GM19372 (cell line): ENCODE data around the gene ZNF697.
A peak's percentile ranks its signal among the peaks of the same experiment; 100 is the strongest.
"Not testable (repeated sequence)": the region's sequence is repeated elsewhere in the genome, so short reads cannot be mapped to it uniquely, and the experiment has no call there.

ENCODE experiments used
- ATAC-seq: cut with Tn5 transposase; IDR thresholded peaks from one replicate; pipeline ENCODE4 v1.9.1; 2021; ENCODE audit warnings: mild to moderate bottlenecking, low read depth, moderate library complexity; ENCODE audit not compliant: unreplicated experiment

The ZNF697 gene

DNA sequence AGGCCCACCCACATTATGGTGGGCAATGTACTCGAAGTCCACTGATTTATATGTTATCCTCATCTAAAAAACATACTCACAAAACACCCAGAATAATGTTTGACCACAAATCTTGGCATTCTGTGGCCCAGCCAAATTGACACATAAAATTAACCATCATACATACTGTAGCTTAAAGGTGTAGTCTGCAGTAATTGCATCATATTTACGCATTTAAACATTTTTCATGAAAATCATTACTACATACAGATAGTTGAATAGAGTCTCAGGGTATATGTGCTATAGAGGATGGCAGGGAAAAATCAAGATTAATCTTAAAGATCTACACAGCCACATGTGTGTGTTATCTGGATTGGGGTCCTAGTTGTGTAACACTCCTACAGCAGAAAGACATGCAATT, 14.5 kb downstream of the ZNF697 start:
- no peak for ATAC-seq

DNA sequence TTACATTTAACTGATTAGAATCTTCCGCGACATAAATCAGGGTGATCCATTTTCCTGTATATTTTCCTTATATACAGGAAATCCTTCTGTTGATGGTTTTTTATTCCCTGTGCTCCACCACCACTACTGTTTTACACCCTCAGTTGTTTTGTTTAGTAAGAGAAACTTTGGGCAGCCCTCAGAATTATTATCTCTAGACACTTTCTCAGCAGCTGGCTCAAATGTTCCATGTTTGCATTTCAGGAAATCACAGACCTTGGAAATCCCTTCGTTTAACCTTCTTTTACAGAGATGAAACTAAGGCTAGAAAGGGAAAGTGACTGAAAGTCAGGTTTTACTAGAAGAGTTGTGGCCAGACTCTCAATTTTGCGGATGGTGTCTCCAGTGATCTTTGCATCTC, 15.2 kb downstream of the ZNF697 start:
- ATAC-seq: no peak

DNA sequence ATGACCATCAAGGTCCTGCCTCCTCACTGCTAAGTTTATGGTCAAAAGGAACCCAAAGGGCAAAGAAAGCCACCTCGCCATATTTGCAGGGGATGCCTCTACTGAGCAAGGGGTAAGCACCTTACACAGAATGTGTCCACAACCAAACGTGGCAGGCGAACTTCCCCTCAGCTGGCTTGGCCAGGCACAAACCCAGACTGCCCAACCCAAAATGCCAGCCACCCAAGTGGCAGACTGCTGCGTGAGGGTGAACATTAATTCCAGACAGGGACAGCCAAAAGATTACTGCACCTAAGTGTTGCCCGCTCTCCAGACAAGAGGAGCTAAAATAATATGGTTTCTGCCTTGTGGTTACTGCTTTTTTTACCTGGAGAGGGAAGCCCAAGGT, 16.0 kb downstream of the ZNF697 start:
- ATAC-seq: no peak

DNA sequence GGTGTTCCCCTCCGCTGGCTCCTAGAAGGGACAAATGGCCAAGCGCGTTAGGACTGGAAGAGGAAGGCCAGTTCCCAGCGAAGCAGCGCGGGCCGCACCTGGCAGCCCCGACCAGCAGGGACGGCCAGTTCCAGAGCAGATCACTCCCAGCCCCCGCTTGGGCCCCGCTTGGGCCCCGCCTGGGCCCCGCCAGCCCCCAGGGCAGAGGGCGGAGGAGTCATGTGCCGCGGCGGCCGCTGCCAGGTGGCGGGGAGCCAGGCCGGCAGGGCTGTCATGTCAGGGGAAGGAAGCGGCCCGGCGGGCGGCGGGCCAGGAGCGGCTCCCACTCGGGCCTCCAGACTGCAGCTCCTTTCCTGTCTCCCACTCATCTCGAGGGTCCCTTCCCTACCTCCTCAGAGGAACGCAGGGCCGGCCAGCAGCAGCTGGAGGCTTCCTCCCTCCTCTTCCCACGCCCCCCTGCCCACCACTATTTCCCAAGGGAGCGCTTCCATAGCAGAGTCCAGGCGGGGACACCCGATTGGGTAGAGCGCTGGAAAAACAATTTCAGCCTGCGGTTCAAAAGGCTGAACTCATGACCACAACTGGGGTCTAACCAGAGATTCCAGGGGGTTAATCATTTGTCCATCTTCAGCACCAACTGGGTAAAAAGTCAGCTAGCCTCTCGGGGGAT, 16.5 kb downstream of the ZNF697 start:
- ATAC-seq: no peak

DNA sequence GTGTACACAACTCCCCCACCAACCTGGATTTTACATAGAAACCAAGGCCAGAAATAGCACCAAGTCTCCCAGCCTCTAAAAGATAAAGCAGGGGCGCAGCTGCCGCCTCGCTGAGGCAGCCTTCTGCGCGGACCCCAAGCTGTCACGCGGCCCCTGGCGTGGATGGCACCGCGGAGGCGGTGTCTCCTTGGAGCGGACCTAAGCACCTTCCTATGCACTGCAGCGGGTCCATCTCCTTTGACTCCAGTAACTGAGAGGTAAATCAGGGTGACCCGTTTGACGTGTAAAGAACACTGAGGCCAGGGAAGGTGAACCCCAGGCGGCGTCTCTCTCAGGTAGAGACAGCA, 17.0 kb downstream of the ZNF697 start:
- no peak for ATAC-seq

DNA sequence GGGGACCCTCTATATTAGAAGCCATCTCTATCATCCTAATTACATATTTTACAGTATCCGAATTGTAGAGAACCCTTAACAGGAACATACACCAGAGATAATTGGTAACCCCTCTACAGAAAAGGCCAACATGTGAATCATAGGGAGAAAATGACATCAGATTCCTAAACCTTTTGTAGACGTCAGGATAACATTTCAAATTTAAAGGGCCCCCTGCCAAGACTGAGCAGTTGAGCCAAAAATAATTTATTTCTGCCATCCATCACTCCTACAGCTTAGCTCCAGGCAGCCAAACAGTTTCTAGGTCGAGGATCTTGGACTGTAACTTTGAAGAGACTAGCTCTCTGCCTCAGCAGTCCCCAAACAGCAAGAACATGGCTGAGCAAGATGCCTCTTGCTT, 21.2 kb downstream of the ZNF697 start:
- no peak for ATAC-seq

DNA sequence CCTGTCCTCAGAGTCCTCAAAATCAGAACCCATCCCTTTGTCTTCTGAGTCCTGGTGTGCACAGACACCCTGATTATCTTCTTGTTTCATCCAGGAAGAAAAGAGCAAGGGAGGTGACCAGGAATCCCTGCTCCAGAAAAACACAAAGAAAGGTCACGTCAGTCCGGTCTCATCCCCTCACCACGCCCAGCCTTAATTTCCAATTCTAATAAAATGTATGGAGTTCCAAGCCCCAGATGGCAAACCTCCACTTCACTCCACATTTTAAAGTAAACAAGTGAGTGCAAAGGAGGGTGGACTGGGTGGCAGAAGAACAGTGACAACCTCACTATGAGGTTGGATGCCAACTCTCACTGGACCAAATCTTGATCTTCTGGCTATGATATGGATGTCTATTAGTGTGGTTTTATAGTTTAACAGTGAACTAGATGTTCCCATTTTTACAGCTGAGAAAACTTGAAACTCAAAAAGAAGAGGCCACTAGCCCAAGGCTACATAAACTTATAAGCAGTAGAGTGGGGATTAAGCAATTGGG, 22.0 kb downstream of the ZNF697 start:
- no peak for ATAC-seq

DNA sequence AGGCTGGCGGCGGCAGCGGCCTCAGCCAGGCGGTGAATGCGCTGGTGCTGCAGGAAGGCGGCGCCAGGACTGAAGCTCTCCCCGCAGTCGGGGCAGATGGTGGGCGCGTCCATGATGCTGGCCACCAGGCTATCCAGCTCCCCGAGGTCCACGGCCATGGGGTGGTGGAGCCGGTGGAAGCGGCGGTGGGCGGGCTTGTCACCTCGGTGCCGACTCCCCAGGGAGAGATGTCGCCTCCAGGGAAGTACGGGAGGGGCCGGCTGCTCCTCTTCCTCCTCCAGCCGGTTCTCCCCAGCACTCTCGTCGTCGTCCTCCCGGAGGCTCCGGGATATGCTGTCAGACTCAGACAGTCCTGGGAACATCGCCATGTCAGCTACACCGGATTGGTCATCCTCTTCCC, 24.4 kb downstream of the ZNF697 start:
- no peak for ATAC-seq

DNA sequence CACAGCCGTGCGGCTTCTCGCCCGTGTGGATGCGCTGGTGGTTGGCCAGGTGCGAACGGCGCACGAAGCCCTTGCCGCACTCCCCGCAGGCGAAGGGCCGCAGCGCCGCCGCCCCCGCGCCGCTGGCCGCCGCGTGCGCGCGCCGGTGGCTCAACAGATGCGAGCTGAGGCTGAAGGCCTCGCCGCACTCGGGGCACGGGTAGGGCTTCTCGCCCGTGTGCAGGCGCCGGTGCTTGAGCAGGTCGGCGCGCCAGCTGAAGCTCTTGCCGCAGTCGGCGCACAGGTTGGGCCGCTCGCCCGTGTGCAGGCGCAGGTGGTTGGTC, 24.9 kb downstream of the ZNF697 start:
- no peak for ATAC-seq

DNA sequence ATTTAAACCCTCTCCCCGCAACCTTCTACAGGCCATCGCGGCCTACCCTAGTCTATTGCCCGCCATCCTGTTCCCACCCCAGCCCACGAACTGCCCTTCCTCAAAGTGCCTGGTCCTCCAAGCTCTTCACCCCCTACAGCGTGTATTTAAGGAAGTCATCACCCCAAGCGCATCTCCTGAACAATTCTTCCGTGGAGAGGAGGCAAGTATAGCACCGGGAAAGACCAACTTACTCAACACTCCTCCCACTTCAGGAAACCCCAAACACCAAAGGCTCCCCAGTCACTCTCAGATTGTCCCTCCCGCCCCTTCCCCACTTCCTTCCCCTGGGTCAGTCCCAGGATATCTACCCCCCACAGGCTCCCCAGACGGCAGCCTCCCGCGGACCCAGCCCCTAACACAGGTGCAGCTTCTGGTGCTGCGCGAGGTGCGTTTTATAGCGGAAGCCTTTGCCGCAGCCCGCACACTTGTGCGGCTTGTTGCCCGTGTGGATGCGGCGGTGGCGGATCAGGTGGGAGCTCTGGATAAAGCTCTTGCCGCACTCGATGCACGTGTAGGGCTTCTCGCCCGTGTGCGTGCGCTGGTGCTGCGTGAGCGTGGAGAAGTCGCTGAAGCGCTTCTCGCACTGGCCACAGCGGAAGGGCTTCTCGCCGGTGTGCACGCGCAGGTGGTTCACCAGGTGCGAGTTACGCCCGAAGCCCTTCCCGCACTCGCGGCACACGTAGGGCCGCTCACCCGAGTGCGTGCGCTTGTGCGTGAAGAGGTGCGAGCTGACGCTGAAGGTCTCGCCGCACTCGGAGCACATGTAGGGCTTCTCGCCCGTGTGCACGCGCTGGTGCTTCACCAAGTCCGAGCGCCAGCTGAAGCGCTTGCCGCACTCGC, 25.5 kb downstream of the ZNF697 start:
- no peak for ATAC-seq

DNA sequence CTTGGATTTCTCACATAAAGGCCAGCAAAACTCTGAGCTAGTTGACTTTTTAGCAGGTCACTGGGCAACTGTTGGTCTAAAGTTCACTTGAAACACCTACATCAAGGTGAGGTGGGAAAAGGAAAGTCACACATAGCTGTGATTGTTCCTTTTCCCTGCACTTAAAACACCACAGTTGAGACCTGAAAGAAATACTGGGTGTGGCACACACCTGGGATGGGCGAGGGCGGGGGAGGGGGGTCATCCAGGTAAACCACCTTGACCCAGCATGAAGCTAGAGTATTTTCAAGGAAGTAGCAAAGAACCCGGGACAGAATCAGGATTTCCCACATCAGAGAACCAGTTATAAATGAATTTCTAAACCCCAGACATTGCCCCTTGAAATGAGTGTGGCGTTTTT, 26.4 kb downstream of the ZNF697 start:
- ATAC-seq: no peak

DNA sequence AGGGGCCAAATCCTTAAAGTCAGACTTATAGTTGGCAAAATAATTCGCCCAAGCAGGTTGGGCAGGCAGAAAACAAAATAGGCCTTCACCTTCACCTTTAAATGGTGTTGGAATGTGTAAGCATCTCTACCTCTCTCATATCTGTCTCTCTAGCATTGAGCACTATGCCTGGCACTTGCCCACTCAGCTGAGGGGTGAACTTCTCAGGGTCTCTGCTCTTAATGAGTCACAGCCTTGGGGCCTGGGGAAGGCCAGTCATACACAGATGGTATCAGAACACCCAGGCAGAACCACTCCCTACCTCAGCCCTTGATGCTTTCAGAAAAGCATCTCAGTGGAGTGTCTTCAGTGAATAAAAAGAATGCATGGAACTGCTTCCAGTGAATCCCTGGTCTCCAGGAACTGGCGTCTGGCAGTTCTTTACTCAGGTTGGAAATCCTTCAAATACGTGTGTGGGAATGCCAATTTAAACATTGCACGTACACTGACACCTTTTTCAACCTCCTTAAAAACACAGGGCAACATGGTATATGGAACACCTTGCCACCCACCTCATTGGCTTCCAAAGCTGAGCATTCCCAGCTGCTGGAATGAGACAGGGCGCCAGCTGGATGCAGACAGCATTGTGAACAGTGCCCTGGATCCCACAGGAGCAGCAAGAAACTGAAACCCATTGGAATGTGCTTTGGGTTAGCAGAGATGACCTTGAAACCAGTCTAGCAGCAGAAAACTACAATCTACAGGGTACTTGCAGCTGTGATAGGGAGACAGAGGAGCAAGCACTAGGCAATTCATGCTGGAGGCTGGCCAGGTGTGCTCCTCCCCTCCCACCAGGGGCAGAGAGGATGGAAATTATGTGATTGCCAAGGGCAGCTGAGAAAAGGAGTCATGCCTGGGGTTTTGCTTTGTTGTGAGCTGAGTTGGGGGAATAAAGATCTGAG, 30.0 kb downstream of the ZNF697 start:
- ATAC-seq: no peak

DNA sequence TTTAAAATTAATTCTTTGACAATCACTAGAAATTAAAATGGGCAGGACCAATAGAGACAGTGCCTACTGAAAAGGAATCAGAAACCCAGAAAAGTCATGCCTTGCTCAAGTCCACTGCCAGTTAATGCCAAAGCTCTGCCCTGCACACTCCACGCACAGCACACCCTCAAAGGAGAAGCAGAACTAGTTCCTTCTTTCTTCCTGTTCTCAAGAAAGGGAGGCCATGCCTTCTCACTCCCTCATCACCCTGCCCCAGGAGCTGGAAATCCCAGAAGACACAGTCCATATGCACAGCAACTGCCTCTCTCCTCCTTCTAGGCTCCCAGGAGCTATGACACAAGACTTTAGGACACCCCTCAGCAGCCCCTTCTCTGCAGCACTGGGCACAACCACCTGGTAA, 31.3 kb downstream of the ZNF697 start:
- ATAC-seq: not testable (repeated sequence)

DNA sequence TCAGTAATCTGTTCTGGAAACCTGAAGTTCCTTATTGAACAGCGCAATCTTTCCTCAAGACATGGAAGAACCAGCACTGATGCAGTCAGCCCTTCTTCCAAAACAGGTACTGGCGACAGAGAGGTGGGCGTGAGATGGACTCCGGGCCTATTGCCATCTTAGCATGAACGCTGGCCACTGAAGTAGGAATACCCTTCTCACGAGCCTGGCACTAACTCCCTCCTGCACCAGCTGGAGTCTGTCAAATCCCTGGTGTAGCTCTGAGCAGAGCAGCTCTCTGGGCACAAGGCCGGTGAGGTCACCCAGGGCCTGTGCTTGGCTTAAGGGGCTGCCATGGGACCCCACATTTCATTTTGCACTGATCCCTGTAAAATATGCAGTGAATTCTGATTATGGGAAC, 33.0 kb downstream of the ZNF697 start:
- not testable (repeated sequence) for ATAC-seq

DNA sequence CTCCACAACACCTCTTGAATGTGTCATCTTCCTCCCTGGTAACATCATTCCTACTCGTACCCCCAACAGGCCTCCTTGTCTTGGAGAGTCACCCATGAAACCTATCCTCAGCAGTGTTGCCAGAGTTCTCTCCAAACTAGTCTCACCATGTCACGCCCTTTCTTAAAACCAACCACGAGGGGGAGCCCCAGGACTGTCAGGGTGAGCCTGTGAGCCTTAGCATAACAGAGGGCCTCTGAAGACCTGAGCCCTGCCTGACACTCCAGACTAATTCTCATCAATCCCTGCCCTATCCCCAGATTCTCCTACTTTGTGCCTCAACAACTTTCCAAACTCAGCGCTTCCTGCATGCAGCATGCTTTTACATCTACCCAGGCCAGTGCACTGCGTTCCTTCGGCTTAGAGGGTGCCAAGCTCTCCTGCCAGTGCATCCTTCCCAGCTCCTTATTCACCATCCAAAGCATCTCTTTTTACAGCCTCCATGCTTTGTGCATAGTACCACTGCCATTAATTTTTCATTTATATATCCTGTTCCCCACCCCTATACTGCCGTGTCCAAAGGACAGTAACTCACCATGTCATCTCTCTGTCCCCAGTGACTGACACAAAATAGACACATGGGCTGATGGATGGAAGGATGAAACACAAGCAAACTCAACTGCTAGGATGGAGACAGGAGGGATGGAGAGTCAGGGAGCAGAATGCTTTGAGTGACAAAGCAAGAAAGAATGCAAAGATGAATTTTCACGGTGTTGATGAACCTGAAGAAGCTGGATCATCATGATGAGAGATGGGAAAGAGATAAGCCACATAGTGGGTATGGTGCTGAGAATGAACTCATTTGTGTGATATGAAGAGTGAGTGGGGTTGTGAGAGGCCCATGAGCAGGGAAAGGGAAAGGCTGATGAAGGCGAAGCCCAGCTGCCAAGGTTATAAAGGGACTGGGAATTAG, 34.0 kb downstream of the ZNF697 start:
- peak; percentile 85 for ATAC-seq

DNA sequence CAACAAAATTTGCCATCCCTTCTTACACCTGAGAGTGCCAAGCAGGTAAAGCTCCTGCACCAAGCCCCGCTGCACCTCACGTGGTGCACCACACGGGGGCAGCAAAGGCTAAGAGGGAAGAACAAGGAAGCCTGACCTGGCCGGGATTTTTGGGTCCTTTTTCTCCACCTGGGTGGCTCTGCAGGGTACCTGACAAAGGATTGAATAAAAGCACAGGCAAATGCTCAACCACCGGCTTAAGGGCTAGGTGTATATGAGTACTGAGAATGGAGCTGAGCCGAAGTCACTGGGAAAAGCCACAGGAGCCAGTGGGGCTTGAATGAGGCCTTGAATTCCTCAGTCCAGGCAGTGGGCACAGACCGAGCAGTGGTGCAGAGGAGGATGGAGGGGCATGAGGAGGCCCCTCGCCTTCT, 36.4 kb downstream of the ZNF697 start:
- no peak for ATAC-seq

DNA sequence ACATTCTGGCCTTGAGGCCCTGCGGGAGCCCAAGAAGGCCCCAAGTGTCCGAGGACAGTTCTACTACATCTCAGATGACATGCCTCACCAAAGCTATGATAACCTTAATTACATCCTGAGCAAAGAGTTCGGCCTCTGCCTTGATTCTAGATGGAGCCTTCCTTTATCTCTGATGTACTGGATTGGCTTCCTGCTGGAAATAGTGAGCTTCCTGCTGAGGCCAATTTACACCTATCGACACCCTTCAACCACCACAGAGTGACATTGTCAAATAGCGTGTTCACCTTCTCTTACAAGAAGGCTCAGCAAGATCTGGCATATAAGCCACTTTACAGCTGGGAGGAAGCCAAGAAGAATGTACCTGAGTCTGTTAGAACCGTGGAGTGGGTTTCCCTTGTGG, 39.2 kb downstream of the ZNF697 start:
- not testable (repeated sequence) for ATAC-seq

DNA sequence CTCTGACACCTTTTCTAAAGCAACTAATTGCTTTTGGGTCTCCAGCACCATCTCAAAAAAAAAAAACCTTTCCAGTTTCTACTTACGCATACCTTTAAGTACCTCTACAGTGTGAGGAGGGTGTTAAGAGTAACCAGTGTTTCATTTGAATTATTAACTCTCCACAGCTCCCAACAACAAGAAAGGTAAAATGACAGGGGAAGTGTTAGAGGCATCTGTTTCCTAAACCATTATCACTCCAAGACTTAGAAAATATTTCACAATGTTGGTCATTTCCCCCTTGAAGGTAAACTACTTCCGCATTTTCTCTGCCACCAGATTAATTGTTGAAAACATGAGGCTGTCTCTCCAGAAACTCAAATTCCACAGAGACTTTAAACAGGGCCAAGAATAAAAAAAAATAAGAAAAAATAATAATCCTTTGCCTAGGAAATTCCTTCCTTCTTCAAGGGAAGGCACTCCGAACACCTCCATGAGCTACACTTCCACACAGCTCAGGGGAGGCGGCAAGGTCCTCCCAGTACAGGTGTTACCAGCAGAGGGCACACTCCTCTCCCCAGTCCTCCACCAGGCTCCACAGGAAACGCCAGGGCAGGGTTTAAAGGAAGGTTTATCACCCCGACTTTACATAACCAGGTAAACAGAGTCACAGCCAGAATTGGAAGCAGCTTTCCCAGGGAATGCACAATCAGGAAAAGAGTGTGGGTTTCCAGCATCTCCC, 40.8 kb downstream of the ZNF697 start:
- not testable (repeated sequence) for ATAC-seq

DNA sequence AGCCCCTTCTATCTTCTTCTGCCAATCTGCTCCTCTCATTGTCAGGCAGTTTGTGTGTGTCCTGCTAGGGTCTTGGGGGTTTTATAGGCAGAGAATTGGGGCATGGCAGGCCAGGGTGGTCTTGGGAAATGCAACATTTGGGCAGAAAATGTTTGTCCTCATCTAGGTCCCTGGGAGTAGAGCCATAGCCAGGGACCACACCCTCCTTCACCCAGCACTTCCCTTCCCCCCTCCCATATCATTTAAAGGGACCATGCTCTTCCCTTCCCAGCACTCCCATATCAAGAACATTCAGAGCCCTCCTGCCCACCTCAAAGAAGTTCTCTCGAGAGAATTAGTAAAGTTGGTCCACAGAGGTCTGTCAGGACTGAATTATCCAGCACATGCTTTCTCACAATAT, 41.7 kb downstream of the ZNF697 start:
- no peak for ATAC-seq
